IMR-90 (cell line): ENCODE data around the gene PHLDB1.
"Not testable (repeated sequence)": the region's sequence is repeated elsewhere in the genome, so short reads cannot be mapped to it uniquely, and the experiment has no call there.

Experiments
- ELK1 ChIP-seq: fragments of 150-350 bp; IDR thresholded peaks from 2 replicates; pipeline ENCODE4 v1.6.1; 2016; ENCODE audit warnings: low read depth, mild to moderate bottlenecking, low read length, moderate library complexity, borderline replicate concordance
- FOS ChIP-seq: fragments of 150-350 bp; IDR thresholded peaks from 2 replicates; pipeline ENCODE4 v1.6.1; 2016; ENCODE audit warnings: low read depth, low read length
- MXI1 ChIP-seq: IDR thresholded peaks from 2 replicates; pipeline ENCODE4 v1.6.1; 2012; ENCODE audit warnings: low read depth, mild to moderate bottlenecking, low read length, moderate library complexity, borderline replicate concordance
- POLR2A ChIP-seq: IDR thresholded peaks from 2 replicates; pipeline ENCODE4 v1.6.1; 2012; ENCODE audit warnings: mild to moderate bottlenecking, low read depth, low read length
- RCOR1 ChIP-seq: IDR thresholded peaks from 2 replicates; pipeline ENCODE4 v1.6.1; 2012; ENCODE audit warnings: mild to moderate bottlenecking, low read length, improper control_type of control experiment; ENCODE audit not compliant: insufficient replicate concordance
- USF2 ChIP-seq: fragments of 150-350 bp; IDR thresholded peaks from 2 replicates; pipeline ENCODE4 v1.6.1; 2017; ENCODE audit warnings: mild to moderate bottlenecking, antibody characterized with exemption, low read length, low read depth
- TF ChIP-seq, protein P1 (sequence below): conservative IDR thresholded peaks from 2 replicates; pipeline ENCODE4 v1.5.1; 2012; ENCODE audit warnings: mild to moderate bottlenecking, low read depth, low read length, improper control_type of control experiment

DNA sequence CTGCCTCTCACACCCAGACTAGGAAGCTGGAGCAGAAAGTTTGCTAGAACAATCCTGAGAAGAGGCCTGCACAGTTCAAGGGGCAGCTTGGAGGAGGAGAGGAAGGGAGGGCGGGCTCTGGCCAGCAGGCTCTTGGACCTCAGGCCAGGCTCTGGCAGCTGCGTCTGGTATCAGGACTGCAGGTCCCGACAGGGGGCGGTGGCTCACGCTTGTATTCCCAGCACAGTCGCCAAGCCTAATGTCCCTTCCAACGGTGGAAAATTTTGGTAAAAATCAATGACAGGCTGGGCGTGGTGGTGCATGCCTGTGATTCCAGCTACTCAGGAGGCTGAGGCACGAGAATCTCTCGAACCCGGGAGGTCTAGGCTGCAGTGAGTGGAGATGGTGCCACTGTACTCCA lies 71.5 kb downstream of the PHLDB1 start:
- TF ChIP-seq, protein P1, sequence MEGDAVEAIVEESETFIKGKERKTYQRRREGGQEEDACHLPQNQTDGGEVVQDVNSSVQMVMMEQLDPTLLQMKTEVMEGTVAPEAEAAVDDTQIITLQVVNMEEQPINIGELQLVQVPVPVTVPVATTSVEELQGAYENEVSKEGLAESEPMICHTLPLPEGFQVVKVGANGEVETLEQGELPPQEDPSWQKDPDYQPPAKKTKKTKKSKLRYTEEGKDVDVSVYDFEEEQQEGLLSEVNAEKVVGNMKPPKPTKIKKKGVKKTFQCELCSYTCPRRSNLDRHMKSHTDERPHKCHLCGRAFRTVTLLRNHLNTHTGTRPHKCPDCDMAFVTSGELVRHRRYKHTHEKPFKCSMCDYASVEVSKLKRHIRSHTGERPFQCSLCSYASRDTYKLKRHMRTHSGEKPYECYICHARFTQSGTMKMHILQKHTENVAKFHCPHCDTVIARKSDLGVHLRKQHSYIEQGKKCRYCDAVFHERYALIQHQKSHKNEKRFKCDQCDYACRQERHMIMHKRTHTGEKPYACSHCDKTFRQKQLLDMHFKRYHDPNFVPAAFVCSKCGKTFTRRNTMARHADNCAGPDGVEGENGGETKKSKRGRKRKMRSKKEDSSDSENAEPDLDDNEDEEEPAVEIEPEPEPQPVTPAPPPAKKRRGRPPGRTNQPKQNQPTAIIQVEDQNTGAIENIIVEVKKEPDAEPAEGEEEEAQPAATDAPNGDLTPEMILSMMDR = 0 out of 2 replicates have a peak, but pooled peaks have one; percentile 17
- not testable (repeated sequence) for TF ChIP-seq POLR2A, MXI1, ELK1, RCOR1, FOS, USF2
